ENCODE data around the gene DEPP1.

The DEPP1 gene

DNA sequence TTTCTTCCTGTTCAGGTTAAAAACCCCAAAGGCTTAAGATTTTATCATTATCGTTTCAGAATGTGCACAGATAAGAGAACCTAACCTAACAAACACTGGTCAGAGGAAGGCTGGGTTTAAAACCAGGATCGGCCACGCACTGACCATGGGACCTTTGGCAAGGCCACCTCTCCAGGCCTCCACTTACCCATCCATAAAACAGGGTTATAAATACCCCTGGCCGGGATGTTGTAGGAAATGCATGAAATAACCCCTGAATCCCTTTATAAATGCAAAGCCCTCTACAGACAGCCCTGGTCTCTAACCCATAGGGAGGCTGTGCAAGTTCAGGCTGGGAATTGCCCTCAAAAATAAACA lies 418 bp downstream of the DEPP1 start:
- no peak for DNase-seq

DNA sequence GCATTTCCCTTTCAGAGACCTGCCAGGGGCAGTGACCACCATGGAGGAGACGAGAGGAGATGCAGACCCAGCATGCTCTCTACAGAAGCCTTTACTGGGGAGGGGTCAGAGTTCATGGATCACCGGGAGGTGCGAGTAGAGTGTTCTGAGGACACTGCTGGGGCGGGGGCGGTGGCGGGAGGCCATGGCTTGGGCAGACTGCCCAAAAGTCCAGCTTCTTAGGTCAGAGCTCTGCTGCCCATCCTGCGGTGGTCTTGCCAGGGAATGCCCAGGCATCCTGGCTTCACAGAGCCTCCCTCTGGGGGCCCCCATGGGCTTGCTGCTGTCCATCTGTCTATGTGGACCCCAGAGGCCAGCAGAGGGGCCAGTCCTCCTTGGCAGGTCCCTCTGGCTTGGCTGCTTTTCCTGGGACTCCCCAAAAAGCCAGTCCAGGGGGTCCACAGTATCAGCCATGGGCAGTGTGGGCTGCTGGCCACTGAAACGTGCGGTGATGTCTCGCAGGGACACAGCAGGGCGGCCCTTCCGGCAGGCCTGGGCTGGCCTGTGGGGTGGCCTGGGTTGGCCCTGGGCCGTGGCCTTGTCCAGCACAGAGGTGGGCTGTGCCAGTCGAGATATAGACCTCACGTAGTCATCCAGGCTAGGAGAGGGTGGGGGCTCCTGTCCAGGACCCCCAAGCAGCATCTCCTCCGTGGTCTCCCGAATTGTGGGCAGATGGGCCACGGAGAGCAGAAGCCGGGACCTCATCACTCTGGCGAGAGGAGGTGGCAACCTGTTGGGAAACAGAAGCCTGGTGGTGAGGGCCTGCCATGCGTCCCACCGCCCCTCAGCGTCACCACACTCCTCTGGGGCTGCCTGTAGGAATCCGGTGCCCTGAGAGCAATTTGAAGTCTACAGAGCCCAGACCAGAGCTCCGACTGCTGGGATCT lies 1.1 kb downstream of the DEPP1 start:
- peak; percentile 42 for DNase-seq

DNA sequence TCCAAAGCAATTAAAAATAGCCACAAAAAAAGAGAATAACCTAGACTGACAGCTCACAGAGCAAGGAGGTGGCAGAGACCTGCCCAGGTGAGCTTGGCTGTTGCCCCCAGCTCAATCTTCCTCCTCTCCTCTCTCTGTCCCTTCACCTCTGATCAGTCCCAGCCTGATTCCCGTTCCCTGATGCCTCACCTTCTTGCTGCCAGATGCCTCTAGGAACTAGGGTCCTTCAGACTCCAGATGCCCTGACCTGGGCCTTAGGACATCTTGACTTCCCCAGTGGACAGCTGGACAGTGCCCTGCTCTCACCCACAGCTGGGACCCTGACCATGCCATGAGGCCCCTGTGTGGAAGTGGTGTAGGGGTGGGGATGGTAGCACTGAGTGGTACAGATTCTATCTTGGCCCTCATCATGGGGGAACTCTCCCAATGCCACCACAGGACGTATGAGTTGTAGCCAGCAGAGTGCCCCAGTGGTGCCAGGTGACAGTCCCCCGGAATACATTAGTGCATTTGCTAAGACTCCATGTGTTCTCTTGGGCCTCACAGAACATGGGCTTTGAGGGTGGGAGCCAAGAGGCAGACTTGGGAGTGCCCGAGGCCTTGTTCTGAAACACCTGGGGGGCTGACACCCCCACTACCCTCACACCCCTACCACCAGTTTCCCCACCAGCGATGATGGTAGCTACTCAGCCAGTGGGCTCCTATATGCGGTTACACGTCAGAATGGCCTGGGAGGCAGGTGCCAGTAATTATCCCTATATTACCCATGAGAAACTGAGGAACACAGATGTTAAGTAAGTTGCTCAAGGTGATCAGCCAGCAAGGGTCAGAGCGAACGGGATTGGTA lies 2.0 kb downstream of the DEPP1 start:
- peak; percentile 3 for DNase-seq

DNA sequence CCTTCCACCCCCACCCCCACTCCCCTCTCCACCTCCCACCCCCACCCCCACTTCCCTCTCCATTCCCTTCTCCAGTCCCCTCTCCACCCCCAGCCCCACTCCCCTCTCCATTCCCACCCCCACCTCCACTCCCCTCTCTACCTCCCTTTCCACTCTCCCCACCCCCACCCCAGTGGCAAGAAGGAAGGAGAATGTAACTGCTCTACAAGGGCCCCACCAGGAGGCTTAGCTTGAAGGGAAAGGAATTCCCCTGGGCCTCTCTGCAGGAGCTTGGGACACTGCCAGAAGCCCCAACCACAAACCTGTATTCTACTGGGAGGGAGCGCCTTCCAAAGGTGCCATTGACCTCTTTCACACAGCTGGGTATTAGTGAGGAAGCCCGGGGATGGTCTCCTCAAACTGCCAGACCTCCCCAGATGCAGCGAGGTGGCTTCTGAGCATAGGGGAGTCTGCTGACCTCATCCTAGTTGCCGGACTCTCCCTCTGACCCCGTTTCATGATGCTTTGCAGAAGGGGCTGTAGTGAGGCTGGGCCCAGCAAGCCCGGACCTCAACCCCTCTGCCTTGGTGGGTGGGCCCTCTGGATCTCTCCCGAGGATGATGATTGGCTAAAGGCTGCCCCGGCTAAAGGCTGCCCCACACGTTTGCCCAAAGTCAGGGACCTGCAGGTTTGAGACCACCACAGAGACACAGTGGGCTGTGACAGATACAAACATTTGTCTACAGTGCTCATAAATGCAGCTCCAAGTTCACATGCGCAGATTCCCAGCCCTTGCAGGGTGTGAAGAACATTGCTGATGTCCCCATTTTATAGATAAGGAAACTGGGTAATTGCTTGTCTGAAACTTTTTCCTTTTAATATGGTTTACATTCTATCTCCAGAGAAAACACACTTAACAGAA lies 2.9 kb downstream of the DEPP1 start:
- DNase-seq: peak; percentile 86

DNA sequence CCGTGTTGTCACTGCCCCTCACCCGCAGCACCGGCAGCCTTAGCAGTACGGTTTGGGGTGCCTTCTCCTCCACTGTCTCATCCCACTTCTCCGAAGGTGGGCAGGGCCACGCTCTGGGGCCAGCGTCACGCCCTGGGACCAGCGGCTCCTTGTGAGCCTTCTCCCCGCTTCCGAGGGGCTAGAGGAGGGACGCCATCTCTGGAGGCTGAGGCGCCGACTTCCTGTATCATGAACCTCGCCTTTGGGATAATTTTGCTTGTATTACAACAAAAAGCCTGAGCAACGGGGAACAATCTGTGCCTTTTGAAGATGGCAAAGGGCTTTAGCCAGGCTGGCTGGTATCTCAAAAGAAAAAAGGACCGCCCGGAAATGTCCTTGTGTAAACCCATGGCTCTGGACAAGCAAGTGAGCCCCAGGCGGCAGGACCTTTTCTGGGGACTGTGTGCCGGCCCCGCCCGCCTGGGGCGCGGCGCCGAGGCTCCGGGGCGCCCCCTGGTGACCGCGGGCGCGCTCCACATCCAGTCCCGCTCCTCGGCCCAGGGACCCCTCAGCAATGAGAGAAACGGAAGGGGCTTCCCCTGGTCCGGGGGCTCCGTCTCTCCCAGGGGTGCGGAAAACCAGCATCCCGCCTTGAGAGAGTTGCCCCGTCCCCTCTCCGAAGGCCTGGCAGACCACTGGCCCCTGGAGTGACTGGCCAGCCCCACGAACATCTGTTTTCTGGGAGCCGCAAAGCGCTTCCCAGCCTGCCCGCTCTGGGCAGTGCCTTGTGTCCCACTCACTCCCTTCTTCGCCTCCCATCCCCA lies 3.8 kb downstream of the DEPP1 start:
- peak; percentile 53 for DNase-seq

DNA sequence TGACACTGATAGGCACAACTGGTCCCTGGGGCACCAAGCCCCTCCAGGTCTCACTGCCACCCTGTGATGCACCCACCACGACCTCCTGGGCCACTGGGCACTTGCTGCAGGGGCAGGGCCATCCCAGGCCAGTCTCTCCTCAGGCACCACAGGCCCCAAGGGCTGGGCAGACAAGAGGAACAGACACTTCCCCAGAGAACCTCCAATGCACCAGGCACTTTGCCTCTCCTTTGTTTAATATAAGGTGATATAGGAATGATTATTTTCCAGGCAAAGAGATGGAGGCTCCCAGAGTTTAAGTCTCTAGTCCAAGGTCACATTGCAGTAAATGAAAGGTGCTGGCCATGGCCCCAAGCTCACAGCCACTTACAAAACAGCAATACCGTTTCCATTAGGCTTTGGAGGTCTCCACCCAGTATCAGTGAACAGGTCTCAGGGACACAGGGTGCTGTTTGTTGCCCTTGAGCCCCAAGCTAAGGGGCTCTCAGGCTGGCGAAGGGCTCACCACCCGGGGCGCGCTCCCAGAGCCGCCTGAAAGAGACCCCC lies 4.5 kb downstream of the DEPP1 start:
- DNase-seq: no peak

DNA sequence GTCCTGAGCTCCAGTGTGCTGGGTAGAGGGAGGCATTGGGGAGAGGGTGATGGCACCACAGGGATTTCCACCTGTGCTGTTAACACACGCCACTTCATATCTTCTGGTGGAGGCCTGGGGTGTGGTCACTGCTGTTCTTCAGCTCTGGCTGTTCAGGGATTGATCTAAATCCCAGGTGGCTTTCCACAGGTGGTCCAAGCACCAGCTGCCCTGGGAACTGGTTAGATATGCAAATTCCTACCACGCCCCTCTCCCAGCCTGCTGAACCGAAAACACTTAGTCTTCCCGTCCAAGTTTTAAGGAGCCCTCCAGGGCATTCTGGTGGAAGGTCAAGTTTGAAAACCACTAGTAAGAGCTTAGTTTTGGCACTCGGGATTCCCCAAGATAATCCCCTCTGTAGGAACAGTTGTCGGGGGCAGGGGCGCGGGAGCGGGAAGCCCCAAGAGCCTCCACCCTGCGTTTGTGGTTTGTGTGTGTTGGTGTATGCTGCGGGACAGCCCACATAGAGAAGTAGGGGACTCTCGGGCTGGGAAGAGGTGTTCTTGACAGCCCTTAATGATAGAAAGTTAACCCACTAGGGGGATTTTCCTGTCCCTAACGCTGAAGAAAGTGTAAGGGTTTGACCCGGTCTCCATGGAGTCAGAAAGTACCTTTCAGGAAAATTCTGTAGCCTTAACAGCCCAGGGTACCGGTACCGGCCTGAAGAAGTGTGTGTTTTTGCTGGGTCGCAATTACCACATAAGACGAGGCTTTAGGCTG lies 5.1 kb downstream of the DEPP1 start:
- peak; percentile 36 for DNase-seq

DNA sequence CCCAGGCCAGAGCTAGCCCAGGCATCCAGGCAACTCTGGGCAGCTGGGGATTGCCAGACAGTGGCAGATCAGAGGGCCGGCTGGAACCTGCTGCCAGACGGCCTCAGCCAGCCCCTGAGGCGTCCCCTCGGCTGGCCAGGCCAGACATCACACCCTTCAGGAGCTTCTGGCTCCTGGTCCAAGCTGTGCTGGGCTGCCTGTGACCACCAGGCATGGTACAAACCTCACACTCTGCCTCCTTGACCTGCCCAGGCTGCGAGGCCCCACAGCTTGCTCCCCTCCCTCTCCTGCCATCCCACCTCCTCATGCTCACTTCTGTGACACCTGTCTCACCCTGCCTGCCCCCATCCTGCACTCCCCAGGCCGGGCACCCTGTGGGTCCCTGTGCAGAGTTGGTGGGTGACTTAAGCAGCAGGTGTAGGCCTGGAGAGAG lies 5.7 kb downstream of the DEPP1 start:
- DNase-seq: no peak

DNA sequence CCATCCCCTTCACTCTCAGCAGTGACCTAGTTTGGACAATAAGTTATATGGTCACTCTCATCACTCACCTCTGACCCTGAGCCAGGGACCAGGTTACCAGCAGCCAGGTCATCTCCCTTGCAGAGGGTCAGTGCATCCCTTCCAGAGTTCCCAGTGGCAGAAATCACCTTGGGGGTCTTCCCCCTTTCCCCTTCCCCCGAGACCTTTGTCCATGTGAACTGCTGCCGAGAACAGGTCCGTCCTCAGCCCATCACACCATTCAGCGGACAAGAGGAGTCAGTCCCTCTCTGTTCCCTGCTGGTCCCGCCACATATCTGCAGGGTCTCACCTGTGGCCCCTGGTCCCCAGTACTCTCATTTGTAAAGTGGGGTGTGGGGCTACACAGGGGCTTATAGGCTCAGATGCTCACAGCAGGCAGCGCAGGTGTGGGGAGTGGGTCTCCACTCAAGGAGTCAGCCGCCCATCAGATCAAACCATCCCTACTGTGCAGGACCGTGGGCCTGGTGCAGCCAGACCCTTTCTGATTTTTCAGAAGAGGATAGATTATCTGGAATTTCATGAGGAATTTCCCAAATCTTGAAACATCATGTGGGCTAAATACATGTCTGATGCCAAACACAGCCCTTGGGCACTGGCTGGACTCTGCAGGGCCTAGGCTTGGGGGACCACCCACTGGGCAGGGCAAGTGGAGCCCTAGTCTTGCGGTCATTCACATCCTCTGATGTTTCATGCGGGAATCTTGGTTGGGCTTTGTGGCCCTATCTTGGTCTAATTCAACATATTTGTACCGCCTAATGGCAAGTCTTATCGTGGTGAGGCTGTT lies 6.5 kb downstream of the DEPP1 start:
- DNase-seq: no peak

DNA sequence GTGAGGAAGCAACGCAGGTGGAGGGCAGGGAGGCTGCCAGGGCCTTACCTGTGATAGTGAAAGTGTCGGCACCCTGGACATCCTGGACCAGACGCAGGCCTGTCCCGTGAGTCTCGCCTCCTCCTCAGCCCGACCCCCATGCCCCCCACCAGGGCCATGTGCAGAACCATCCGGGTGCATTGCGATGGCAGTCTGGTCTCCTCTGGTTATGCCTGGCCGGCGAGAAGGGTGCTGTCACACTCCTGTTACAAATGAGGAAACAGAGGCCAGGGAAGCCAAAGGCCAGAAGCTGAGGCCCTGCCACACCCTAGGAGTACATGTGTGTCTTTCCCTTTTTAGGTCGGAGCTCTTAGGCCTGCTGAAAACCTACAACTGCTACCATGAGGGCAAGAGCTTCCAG lies 7.2 kb downstream of the DEPP1 start:
- DNase-seq: no peak

DNA sequence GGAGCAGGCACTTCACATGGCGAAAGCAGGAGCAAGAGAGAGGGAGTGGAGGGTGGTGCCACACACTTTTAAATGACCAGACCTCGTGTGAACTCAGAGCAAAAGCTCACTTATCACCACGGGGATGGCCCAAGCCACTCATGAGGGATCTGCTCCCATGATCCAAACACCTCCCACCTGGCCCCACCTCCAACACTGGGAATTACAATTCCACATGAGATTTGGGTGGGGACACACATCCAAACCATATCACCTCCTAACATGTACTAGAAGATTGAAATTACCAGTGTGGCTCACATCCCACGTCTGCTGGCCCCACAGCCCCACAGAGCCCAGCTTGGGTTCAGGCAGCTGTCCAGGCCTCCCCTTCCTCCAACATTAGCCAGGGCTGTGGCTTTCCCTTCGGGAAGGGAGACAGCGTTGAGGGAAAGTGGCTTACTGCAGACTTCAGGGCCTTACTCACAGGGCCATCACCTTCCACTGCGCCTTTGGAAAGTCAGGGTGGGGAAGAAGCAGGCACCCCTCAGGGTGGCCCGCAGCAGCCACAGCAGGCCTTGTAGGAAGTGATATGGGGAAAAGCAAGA lies 7.7 kb downstream of the DEPP1 start:
- DNase-seq: no peak

DNA sequence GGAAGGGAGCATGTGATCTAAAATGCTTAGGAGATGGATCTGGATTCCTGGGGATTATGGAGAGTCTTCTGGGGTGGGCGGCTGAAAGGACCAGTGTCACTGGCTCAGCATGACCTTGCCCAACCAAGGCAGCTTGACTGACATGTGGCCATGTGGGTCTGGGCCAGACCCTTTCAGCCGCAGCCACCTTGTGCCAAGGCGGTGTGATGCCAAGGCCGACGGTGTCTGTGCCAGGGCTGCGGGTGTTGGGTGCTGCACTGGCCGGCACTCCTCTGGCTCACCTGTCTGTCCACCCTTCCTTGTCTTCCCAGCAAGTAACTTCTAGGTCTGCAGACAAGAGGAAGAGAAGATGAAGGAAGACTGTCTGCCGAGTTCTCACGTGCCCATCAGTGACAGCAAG lies 8.8 kb downstream of the DEPP1 start:
- no peak for DNase-seq

DNA sequence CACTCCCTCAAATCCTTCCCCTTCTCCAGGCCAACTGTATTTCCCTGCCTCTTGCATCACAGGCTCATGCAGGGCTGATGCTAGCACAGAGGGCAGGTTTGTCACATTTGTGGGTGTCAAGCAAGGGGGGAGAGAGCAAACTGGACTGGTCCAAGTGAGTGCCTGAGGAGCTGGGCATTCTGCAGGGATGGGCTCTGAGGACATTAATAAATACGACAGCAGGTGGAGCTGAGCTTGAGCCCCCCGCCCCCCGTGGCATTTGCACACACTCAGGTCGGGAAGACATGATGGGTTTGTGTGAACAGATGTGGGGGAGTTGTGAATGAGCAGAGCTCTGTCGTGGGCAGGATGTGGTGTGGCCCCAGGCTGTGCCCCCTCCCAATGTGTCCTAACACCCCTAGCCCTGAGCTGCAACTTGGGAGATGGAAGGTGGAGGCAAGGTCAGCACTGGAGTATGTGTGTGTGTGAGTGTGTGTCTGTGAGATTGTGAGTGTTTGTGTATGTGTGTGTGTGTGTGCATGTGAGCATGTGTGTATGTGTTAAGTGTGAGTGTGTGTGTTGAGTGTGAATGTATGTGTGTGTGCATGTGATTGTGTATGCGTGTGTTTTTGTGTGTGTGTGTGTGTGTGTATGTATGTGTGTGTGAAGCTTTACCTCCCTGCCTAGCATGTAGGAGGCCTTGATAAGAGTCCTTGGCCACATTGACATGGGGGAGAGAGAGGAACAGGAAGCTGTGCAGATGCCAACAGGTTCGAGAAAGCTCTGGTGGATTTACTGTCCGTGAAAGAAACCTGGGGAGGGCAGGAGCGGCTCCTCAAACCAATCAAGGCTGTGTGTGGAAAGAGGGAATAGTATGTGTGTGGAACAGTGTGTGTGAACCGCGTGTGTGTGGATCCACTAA lies 9.9 kb downstream of the DEPP1 start:
- no peak for DNase-seq

DNA sequence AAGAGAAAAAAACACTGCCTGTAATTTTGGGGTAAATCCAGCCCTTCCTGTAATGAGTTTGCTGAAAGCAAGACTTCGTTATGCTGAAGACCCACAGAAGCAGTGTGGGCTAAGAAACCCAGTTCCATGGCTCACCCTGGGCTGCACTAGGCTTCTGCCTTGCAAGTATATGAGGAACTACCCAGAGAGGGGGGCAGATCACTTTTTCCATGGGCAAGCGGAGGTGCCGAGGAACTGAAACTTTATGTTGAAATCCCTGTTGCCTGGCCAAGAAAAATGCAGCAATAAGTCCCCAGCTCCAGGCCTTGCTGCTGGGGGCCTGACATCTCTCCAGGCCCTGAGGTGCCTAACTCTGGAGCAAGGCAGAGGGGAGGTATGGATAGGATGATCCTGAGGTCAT lies 10.5 kb downstream of the DEPP1 start:
- no peak for DNase-seq

DNA sequence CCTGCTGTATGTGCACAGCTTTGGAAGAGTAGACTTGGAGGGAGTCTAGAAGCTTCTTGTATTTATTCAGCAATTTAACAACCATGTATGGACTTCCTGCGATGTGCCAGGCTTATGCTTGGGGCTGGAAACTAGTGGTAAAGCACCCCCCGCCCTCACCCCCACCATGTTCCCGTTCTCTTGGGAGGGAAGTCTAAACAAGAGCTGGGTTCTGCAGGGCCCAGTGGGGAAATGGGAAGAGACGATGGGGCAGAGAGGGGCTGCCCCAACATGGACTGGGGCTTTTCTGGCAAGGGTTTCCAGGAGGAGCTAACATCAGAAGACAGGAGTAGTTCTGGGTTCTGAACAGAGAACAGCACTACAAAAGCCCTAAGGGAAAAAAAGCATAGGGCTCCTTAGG lies 11.0 kb downstream of the DEPP1 start:
- DNase-seq: no peak

DNA sequence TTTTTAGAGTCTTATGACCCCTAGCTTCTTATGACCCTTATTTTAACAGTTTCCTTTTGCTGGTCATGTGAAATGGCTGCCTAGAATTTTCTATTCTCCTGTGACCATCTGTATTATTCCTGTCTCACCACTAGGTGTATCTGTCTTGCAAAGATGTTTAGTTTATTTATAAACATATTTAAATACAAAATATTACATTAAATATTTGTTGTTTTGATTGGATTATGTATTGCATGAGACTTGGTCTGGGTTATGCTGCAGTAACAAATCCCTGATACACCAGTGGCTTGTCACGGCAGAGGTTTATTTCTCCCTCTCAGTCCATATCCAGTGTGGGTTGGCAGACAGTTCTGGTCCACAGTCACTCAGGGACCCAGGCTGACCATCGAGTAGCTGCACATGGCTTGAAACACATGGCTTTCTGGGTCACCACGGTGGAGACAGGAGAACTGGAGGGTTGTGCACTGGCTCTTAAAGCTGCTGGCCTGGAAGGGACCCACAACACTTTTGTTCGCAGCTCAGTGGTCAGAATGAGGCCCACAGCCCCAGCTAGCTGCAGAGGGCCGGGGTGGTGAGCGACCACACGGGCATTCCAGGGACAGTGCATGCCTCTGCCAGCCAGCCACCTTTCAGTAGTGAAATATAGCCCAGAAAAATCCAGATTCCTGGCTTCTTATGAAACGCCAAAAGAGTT lies 11.6 kb downstream of the DEPP1 start:
- no peak for DNase-seq

DNA sequence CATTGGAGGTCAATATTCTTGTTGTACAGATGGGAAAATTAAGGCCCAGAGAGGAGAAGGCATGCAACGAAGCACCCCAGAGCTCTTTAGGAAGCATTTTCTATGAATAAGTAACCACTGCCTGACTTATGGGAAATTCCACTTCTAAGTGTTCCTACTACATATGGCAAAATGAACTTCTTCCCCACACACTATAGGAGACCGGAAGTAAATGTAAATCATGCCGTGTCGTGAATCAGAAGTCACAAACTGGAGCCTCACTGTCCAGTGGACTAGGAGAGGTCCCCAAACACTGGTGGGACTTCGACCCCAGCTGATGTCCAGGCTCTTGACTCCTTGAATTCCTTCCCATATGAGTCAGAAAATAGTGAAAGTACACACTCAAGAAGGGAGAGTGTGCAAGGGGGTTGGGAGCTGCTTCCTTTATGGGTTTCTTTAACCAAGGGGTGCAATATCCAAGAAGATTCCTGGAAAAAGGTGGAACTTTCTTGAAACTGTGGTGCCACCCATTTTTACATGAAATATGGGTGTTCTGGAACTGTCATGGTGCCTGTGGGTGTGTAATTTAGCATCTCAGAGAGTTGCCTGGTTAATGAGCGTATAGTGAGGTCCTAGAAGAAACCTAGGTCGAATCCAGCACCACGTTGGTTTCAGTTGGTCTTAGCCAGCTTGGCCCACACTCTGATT lies 12.3 kb downstream of the DEPP1 start:
- no peak for DNase-seq
